Muscle layer of duodenum (tissue), 2 donors: ENCODE results near the gene FBXO34.
"Not testable (repeated sequence)": the region's sequence is repeated elsewhere in the genome, so short reads cannot be mapped to it uniquely, and the experiment has no call there.

Source experiments
- H3K27ac ChIP-seq: one replicate; pipeline ENCODE4 v1.7.0; 2013; ENCODE audit warnings: mild to moderate bottlenecking, low read length
- H3K27me3 ChIP-seq: one replicate; pipeline ENCODE4 v1.7.0; 2013; ENCODE audit warnings: low read depth, mild to moderate bottlenecking, control low read depth, low read length
- H3K36me3 ChIP-seq, 2 donors: one replicate each; pipeline ENCODE4 v1.7.0; 2013; ENCODE audit warnings: low read length in 2 of 2, control low read depth in 1 of 2, mild to moderate bottlenecking in 1 of 2; ENCODE audit not compliant: insufficient read depth in 2 of 2, control insufficient read depth in 1 of 2
- H3K4me1 ChIP-seq, 2 donors: one replicate each; pipeline ENCODE4 v1.7.0; 2013; ENCODE audit warnings: low read length in 2 of 2, mild to moderate bottlenecking in 2 of 2, control low read depth in 1 of 2, moderate library complexity in 1 of 2; ENCODE audit not compliant: insufficient read depth in 2 of 2, control insufficient read depth in 1 of 2
- H3K4me3 ChIP-seq, 2 donors: one replicate each; pipeline ENCODE4 v1.7.0; 2013; ENCODE audit warnings: low read length in 2 of 2, low read depth in 1 of 2, mild to moderate bottlenecking in 1 of 2
- H3K9me3 ChIP-seq, 2 donors: one replicate each; pipeline ENCODE4 v1.7.0; 2013; ENCODE audit warnings: low read length in 2 of 2, control low read depth in 1 of 2, mild to moderate bottlenecking in 1 of 2; ENCODE audit not compliant: control insufficient read depth in 1 of 2
- donor health status: healthy.

FBXO34 gene

DNA sequence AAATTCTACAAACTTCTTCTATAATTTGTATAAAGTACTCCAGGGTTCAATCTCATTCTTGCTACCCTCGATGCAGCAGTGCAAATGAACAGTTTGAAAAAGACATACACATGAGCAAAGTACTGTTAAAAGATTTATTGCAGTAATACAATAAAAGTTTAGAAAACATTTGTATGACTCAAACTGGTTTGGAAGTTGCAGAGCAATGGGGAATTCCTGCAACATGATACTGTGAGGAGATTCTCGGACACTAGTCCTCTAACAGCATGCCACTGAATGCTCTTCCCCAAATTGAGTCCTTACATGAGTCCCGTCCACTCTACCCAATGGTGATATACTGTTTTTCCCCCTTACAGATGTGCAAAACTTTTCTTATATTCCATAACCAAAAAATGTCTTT lies 95.0 kb downstream of the FBXO34 start:
- no peak overlapping the region for H3K27ac ChIP-seq
- H3K4me1 ChIP-seq: no peaks in the 10 kb centered on the region
- no peaks in the 10 kb centered on the region for H3K9me3 ChIP-seq
- H3K27me3 ChIP-seq: no peaks in the 10 kb centered on the region
- peaks cover 22 to 47% of the 10 kb centered on the region in 2 donors for H3K36me3 ChIP-seq
- no peak overlapping the region for H3K4me3 ChIP-seq

- Histone ChIP-seq H3K4me3 (no peak overlapping the region), H3K36me3 (peaks cover 19 to 59% of the 10 kb centered on the region in 2 donors), H3K4me1 (no peaks in the 10 kb centered on the region), H3K27ac (no peak overlapping the region), H3K9me3 (no peaks in the 10 kb centered on the region), H3K27me3 (no peaks in the 10 kb centered on the region)
Observed at GRCh38 chr14:55370883-55371455, 99.7 kb downstream of the FBXO34 start.

DNA sequence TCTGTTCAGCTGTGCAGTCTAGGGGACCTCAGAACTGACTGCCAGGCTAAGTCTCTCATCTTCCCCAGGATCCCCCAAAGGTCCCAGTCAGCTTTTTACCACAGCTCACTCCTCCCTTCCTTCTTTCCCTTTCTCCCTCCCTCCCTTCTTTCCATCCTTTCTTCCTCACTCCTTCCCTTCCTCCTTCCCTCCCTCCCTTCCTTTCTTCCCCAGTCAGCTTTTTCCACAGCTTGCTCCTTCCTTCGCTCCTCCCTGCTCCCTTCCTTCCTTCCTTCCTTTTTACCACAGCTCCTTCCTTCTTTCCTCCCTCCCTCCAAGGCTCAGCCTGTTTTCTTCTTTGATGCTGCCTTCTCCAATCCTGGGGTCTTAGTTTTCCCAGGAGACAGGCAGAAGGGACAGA lies 101.2 kb downstream of the FBXO34 start:
- Histone ChIP-seq H3K27me3 (no peaks in the 10 kb centered on the region), H3K9me3 (no peaks in the 10 kb centered on the region), H3K4me3 (no peak overlapping the region), H3K27ac (no peak overlapping the region), H3K36me3 (peaks cover 30 to 66% of the 10 kb centered on the region in 2 donors), H3K4me1 (no peaks in the 10 kb centered on the region)

DNA sequence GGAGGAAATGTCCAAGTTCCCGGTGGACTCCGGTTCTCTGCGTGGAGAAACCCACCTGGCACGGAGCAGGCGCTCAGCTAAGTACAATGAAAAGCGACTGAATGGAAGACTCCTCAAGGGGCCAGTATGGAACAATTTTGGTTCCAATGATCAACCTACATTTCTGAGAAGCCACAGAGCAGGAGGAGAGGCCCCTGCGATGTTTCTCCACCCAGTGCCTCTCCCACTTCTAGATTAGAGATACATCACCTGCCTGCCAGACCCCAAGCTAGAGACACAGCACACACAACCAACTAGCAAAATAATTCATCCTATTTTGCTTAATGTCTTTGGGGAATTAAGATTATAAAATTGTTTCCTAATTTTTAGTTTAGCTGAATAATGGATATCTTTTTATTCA lies 101.6 kb downstream of the FBXO34 start:
- Histone ChIP-seq H3K4me3 (no peak overlapping the region), H3K9me3 (no peaks in the 10 kb centered on the region), H3K36me3 (peaks cover 32 to 67% of the 10 kb centered on the region in 2 donors), H3K4me1 (no peaks in the 10 kb centered on the region), H3K27me3 (no peaks in the 10 kb centered on the region), H3K27ac (no peak overlapping the region)

- Histone ChIP-seq H3K4me1 (no peaks in the 10 kb centered on the region), H3K36me3 (peaks cover 25 to 67% of the 10 kb centered on the region in 2 donors), H3K4me3 (no peak overlapping the region), H3K27me3 (no peaks in the 10 kb centered on the region), H3K9me3 (no peaks in the 10 kb centered on the region), H3K27ac (no peak overlapping the region)
Observed at GRCh38 chr14:55373784-55374705, 102.8 kb downstream of the FBXO34 start.

DNA sequence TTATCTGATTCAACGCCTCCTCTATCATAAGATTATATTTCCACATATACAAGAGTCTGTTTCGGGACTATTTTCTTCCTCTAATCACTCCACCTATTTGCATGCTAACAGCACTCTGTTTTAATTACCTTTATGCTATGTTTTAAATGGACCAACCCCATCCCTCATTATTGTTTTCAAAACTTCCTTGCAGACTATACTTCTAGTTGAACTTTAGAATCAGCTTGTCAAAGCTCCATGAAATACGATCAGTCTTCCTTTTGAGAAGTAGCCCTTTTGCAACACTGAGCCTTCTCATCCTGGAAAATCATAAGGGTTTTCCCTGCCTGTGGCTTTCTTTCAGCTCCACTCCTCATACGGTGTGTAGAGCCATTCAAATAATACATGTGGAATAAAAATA lies 103.5 kb downstream of the FBXO34 start:
- no peaks in the 10 kb centered on the region for H3K9me3 ChIP-seq
- no peak overlapping the region for H3K27ac ChIP-seq
- peaks cover 17 to 65% of the 10 kb centered on the region in 2 donors for H3K36me3 ChIP-seq
- H3K4me3 ChIP-seq: no peak overlapping the region
- no peaks in the 10 kb centered on the region for H3K27me3 ChIP-seq
- H3K4me1 ChIP-seq: no peaks in the 10 kb centered on the region

DNA sequence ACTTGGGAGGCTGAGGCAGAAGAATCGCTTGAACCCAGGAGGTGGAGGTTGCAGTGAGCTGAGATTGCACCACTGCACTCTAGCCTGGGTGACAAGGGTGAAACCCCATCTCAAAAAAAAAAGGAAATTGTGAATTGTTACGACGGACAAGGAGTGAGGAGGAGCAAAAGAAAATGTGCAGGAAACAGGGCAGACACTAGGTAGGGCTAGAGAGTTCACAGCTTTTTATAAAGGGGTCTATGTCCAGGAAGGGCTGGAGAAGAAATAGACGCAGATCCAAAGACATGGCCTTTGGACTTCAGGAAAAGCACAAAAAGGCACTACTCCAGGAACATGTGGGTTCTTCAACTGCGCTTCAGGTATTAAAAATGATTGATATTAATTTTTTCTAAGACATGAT lies 106.0 kb downstream of the FBXO34 start:
- Histone ChIP-seq H3K27me3 (no peaks in the 10 kb centered on the region), H3K9me3 (no peaks in the 10 kb centered on the region), H3K27ac (no peak overlapping the region), H3K4me3 (no peak overlapping the region), H3K4me1 (no peaks in the 10 kb centered on the region), H3K36me3 (peaks cover 34 to 74% of the 10 kb centered on the region in 2 donors)

- Histone ChIP-seq H3K36me3 (peaks cover 32 to 72% of the 10 kb centered on the region in 2 donors), H3K27me3 (no peaks in the 10 kb centered on the region), H3K27ac (no peak overlapping the region), H3K9me3 (no peaks in the 10 kb centered on the region), H3K4me3 (no peak overlapping the region), H3K4me1 (no peaks in the 10 kb centered on the region)
Observed at GRCh38 chr14:55381040-55381439, 109.8 kb downstream of the FBXO34 start.

DNA sequence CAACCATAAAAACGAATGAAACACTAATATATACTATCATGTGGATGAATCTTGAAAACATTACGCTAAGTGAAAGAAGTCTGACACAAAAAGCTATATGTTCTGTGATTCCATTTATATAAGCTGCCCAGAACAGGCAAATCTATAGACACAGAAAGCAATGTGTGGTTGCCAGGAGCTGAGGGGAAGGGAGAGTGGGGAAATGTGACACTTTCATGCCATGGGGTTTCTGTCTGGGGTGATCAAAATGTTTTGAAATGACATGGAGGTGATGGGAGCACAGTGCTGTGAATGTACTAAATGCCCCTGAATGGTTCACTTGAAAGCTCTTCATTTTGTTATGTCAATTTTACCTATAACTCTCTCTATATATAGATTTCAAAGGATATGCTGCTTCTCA lies 110.3 kb downstream of the FBXO34 start:
- Histone ChIP-seq H3K36me3 (peaks cover 27 to 67% of the 10 kb centered on the region in 2 donors), H3K9me3 (no peaks in the 10 kb centered on the region), H3K4me3 (no peak overlapping the region), H3K27me3 (no peaks in the 10 kb centered on the region), H3K27ac (no peak overlapping the region), H3K4me1 (no peaks in the 10 kb centered on the region)

DNA sequence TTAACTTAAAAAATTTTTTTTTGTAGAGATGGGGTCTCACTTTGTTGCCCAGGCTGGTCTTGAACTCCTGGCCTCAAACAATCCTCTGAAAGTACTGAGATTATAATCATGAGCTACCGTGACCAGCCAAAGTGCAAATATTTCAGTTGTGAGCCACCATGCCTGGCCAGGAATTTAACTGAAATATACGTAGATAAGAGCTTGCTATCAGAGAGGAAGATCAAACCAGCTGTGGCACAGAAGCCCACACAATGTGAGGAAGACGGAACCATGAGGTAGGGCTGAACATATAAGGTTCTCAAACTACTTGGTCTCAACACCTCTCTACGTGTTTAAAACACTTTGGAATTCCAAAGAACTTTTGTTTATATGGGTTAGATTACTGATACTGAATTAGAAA lies 111.3 kb downstream of the FBXO34 start:
- Histone ChIP-seq H3K9me3 (no peaks in the 10 kb centered on the region), H3K4me3 (no peak overlapping the region), H3K36me3 (peaks cover 21 to 58% of the 10 kb centered on the region in 2 donors), H3K27ac (no peak overlapping the region), H3K27me3 (no peaks in the 10 kb centered on the region), H3K4me1 (no peaks in the 10 kb centered on the region)

GRCh38 chr14:55383056-55383466 lies 111.8 kb downstream of the FBXO34 start:
- not testable (repeated sequence) for H3K4me3 ChIP-seq, H3K4me1 ChIP-seq, H3K27ac ChIP-seq, H3K9me3 ChIP-seq, H3K27me3 ChIP-seq
- H3K36me3 ChIP-seq: peaks cover 20 to 53% of the 10 kb centered on the region in 2 donors
